ENCODE data around the gene TIMP1. TPM values are rescaled to one million over a fixed set of nuclear protein-coding genes. Genes with fewer than 3 reads are reported as not detected.

TIMP1 gene
- total RNA-seq, 1 experiment from 2014 or later = 48.6 TPM

DNA sequence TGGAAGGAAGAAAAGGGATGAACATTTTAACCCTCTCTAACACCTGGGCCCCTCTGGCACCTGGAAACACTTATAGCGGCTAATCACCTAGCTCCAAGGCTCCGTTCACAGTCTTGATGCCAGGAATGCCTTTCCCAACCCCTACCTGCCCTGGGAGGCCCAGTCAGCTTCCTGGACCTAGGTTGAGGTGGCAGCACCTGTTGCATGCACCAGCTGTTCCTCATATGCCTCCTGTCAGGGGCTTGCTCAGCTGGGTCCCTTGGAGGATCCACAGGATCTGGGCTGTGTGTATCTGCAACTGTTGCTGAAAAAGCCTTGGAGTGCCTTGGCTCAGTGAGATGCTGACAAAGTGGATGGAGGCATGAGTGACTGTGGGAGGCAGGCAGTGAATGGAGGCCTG, 43.1 kb downstream of the TIMP1 start:
- ChIA-PET POLR2A (ENCODE audit: unreplicated experiment) (no interaction called here), CTCF (no interaction called here)
- Histone ChIP-seq H3F3A (ENCODE audit: insufficient read depth, low read depth) (no peaks in the 10 kb centered on the region), H3K4me1 (replicated peaks; ENCODE audit: insufficient read depth) (no peaks in the 10 kb centered on the region), H3K9me3 (ENCODE audit: insufficient read depth, low read depth) (no peaks in the 10 kb centered on the region), H3K9me2 (ENCODE audit: insufficient read depth) (no peaks in the 10 kb centered on the region), H4K20me1 (ENCODE audit: insufficient read depth) (no peaks in the 10 kb centered on the region), H3K27ac (no peak overlapping the region), H3K27me3 (ENCODE audit: insufficient read depth, low read depth) (no peaks in the 10 kb centered on the region), H3K4me2 (no peak overlapping the region), H3K36me3 (ENCODE audit: low read depth) (no peaks in the 10 kb centered on the region), H3K79me2 (ENCODE audit: low read depth) (no peaks in the 10 kb centered on the region), H2AFZ (no peak overlapping the region), H3K4me3 (no peak overlapping the region)
- BruUV-seq (replicated peaks) = no TSS peak
- intact Hi-C loops (cut with micrococcal nuclease; ENCODE audit: unreplicated experiment) = no loop called here
- no peak for DNase-seq
- no peak for TF ChIP-seq CTCF (conservative IDR thresholded peaks at IDR 0.05)
- TF ChIP-seq EZH2 (IDR thresholded peaks at IDR 0.05; ENCODE audit: low read depth) = no peak

GRCh38 chrX:47628982-47629381, 46.7 kb downstream of the TIMP1 start:
- Histone ChIP-seq H3K4me2 (no peak overlapping the region), H3K9me2 (ENCODE audit: insufficient read depth) (no peaks in the 10 kb centered on the region), H3K9me3 (ENCODE audit: insufficient read depth, low read depth) (no peaks in the 10 kb centered on the region), H3K79me2 (ENCODE audit: low read depth) (no peaks in the 10 kb centered on the region), H3K36me3 (ENCODE audit: low read depth) (no peaks in the 10 kb centered on the region), H3K27me3 (ENCODE audit: insufficient read depth, low read depth) (no peaks in the 10 kb centered on the region), H4K20me1 (ENCODE audit: insufficient read depth) (no peaks in the 10 kb centered on the region), H2AFZ (no peak overlapping the region), H3K4me3 (no peak overlapping the region), H3F3A (ENCODE audit: insufficient read depth, low read depth) (no peaks in the 10 kb centered on the region), H3K4me1 (replicated peaks; ENCODE audit: insufficient read depth) (no peaks in the 10 kb centered on the region), H3K27ac (no peak overlapping the region)
- POLR2A ChIA-PET (ENCODE audit: unreplicated experiment) = interaction anchor here (0.8 kb wide), 1 partner anchor 384 kb away, joined by 28 read pairs; no protein-coding TSS in a partner anchor
- TF ChIP-seq CTCF (conservative IDR thresholded peaks at IDR 0.05) (no peak; the same call in 1 of the 2 replicates), EZH2 (IDR thresholded peaks at IDR 0.05; ENCODE audit: low read depth) (no peak)
- intact Hi-C loops (cut with micrococcal nuclease; ENCODE audit: unreplicated experiment) = no loop called here
- BruUV-seq (replicated peaks) = no TSS peak
- no peak for DNase-seq
- CTCF ChIA-PET = no interaction called here

DNA sequence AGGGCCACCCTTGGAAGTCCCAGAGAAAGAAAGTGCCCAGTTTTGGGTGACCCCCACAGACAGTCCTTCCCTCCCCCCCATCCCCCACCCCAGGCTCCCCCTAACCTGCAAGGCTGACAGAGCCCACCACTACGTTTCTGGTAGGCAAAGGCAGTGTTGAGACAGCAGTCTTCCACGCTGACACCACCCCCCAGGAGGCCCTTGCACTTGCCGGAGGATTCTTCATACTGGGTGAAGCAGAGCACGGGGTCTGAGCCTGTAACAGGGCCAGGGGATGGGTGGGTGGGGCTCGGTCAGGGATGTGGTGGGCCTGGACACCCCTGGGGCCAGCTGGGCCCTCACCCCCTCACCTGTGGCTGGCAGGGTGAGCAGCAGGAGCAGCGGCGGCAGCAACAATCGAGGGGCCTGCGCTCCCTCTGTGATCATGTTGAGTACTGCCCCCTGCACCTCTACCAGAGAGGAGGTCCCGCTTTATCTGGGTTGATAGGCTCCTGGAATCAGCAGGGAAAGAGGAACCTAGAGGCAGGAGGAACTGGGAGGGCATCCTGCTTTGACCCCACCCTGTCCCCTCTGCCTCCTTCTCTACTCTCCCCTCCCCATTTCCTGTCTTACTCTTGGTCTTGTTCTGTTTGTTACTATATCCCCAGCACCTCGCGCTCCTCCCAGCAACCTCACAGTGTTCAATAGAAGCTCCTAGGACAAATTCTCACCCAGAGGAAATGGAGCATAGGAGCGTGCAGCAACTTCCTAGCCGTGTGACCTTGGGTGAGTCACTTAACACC, 47.4 kb downstream of the TIMP1 start, which contains the start of gene CFP:
Gene CFP, minus strand, starts transcription at position 512 of the 782 bp plus-strand sequence. Its CDS starts 86 bp downstream, at position 426.
- no peaks in the 10 kb centered on the region for H3K79me2 ChIP-seq (ENCODE audit: low read depth)
- intact Hi-C loops (cut with micrococcal nuclease; ENCODE audit: unreplicated experiment) = no loop called here
- no peak for TF ChIP-seq CTCF (conservative IDR thresholded peaks at IDR 0.05)
- H3K9me2 ChIP-seq (ENCODE audit: insufficient read depth) = no peaks in the 10 kb centered on the region
- CTCF ChIA-PET = no interaction called here
- no peaks in the 10 kb centered on the region for H4K20me1 ChIP-seq (ENCODE audit: insufficient read depth)
- H3K4me3 ChIP-seq = no peak within 1 kb of the TSS
- H3K36me3 ChIP-seq (ENCODE audit: low read depth) = no peaks in the 10 kb centered on the region
- H3F3A ChIP-seq (ENCODE audit: insufficient read depth, low read depth) = no peaks in the 10 kb centered on the region
- no peak within 1 kb of the TSS for H3K27ac ChIP-seq
- H3K9me3 ChIP-seq (ENCODE audit: insufficient read depth, low read depth) = no peaks in the 10 kb centered on the region
- DNase-seq = no peak
- H3K27me3 ChIP-seq (ENCODE audit: insufficient read depth, low read depth) = no peaks in the 10 kb centered on the region
- BruUV-seq (replicated peaks) = no TSS peak
- H3K4me1 ChIP-seq (replicated peaks; ENCODE audit: insufficient read depth) = no peaks in the 10 kb centered on the region
- no peak within 1 kb of the TSS for H3K4me2 ChIP-seq
- no peak within 1 kb of the TSS for H2AFZ ChIP-seq
- POLR2A ChIA-PET (ENCODE audit: unreplicated experiment) = interaction anchor here (0.8 kb wide), 1 partner anchor 384 kb away, joined by 28 read pairs; no protein-coding TSS in a partner anchor

Data from PC-9 (cell line).